KBM-7 (cell line): ENCODE measurements around the gene SLC17A9.
A peak's percentile ranks its signal among the peaks of the same experiment; 100 is the strongest.
"Not testable (repeated sequence)": the region's sequence is repeated elsewhere in the genome, so short reads cannot be mapped to it uniquely, and the experiment has no call there.

Source experiments
- DNase-seq: peaks from one replicate; pipeline ENCODE4 v3.0.0-alpha.2; 2015
- in situ Hi-C: fragments of 300-500 bp; cut with MboI; formaldehyde crosslinking; loops from 2 replicates; pipeline ENCODE4 v1.14.3; 2020; ENCODE audit warnings: low sequenced_read_pairs, low pct_unique_long_range_greater_than_20kb, mixed read lengths

Gene SLC17A9

GRCh38 chr20:62918831-62919230 is 33.7 kb upstream of the SLC17A9 start:
- peak; percentile 40 for DNase-seq
- in situ Hi-C loops, result no loop called here

- in situ Hi-C loops, result no loop called here
- DNase-seq, result no peak
These were observed 32.4 kb upstream of the SLC17A9 start for GRCh38 chr20:62920039-62920645.

- in situ Hi-C loops, result no loop called here
- peak; percentile 77 for DNase-seq
These were observed 31.3 kb upstream of the SLC17A9 start for GRCh38 chr20:62921119-62921687.

GRCh38 chr20:62922451-62922921 is 30.0 kb upstream of the SLC17A9 start:
- no peak for DNase-seq
- in situ Hi-C loops, result no loop called here

- DNase-seq, in situ Hi-C loops: not testable (repeated sequence)
These were observed 29.3 kb upstream of the SLC17A9 start for GRCh38 chr20:62923059-62923668.

- DNase-seq, result no peak
- in situ Hi-C loops, result no loop called here
These were observed 28.7 kb upstream of the SLC17A9 start for GRCh38 chr20:62923669-62924441.

- in situ Hi-C loops, result no loop called here
- DNase-seq, result peak; percentile 48
These were observed 27.9 kb upstream of the SLC17A9 start for GRCh38 chr20:62924442-62925075.

GRCh38 chr20:62925076-62925419 is 27.5 kb upstream of the SLC17A9 start:
- in situ Hi-C loops, result no loop called here
- DNase-seq, result peak; percentile 26

GRCh38 chr20:62925420-62926228 is 26.9 kb upstream of the SLC17A9 start:
- in situ Hi-C loops, result no loop called here

GRCh38 chr20:62926229-62927127 is 26.0 kb upstream of the SLC17A9 start, which contains the start of gene DIDO1:
Gene DIDO1 (minus strand): TSS chr20:62926505.
- peak; percentile 84 for DNase-seq
- in situ Hi-C loops, result no loop called here

More at GRCh38 chr20:62925420-62926228, 26.9 kb upstream of the SLC17A9 start:
- peak; percentile 36 for DNase-seq

GRCh38 chr20:62927128-62927705 is 25.3 kb upstream of the SLC17A9 start:
- in situ Hi-C loops, result no loop called here
- no peak for DNase-seq

- DNase-seq, result peak; percentile 29
- in situ Hi-C loops, result no loop called here
These were observed 24.1 kb upstream of the SLC17A9 start for GRCh38 chr20:62928246-62928939.

- peak; percentile 39 for DNase-seq
- in situ Hi-C loops, result no loop called here
These were observed 23.4 kb upstream of the SLC17A9 start for GRCh38 chr20:62929051-62929538.

GRCh38 chr20:62931464-62931863 is 21.0 kb upstream of the SLC17A9 start:
- DNase-seq, result no peak
- in situ Hi-C loops, result no loop called here

GRCh38 chr20:62933966-62934365 is 18.5 kb upstream of the SLC17A9 start:
- in situ Hi-C loops, result no loop called here
- no peak for DNase-seq

GRCh38 chr20:62935204-62935967 is 17.1 kb upstream of the SLC17A9 start:
- in situ Hi-C loops, result no loop called here
- DNase-seq, result no peak
